M059J (cell line): ENCODE data around the gene ZFP3. TPM values are rescaled to one million over a fixed set of nuclear protein-coding genes. Genes with fewer than 3 reads are reported as not detected.
"Not testable (repeated sequence)": the region's sequence is repeated elsewhere in the genome, so short reads cannot be mapped to it uniquely, and the experiment has no call there.

ENCODE experiments used
- DNase-seq: peaks from one replicate; pipeline ENCODE4 v3.0.0-alpha.2; 2012; ENCODE audit warnings: low read depth
- total RNA-seq: library from RNA; depleted of rRNA; stranded (reverse); fragments of >200 nt; shearing (Covaris generic); gene quantifications from 2 replicates; pipeline ENCODE4 v1.2.3, GENCODE V29; 2014

Gene ZFP3
- total RNA-seq, 1 experiment from 2014 or later = 3.2 TPM

DNA sequence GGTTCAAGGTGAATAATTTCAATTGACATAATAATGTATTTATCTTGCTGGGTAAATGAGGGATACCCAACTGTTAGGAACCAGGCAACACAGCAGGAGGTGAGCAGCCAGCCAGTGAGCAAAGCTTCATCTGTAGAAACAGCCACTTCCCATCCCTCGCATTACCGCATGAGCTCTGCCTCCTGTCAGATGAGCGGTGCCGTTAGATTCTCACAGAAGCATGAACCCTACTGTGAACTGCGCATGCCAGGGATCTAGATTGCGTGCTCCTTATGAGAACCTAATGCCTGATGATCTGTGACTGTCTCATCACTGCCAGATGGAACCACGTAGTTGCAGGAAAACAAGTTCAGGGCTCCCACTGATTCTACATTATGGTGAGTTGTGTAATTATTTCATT, 46.6 kb downstream of the ZFP3 start:
- not testable (repeated sequence) for DNase-seq

DNA sequence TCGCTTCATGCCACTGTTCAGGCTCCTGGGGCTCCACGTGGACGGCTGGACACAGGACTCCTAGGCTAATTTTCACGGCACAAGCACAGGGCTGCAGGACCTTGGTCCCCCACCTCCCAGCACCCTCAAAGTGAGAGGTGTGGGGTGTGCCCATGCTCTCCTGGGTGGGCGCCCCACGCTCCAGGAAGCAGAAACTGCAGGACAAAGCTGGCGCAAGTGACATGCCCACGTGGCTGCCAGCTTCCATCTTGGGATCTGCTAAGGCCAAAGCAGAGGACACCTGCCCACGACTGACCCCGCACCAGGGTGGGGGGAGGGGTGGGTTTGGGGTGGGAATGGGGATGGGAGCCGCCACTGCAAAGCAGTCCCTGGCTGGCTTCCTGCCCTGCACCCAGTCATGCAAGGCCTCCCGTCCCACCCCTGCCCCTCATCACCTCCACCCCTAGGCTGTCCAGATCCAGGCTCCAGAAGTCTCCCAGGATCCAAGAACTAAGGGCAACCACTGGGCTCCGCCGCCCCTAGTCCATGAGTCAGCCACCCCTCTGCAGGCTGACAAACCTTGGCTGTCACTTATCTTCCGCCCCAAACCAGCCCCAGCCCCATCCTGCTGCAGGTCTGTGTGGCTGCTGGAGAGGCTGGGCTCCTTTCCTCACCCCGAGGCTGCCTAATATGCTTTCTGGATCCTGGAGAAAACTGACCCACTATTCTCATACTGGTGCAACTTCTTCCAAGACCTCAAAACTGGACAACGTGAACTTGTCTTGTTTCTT, 48.6 kb downstream of the ZFP3 start:
- no peak for DNase-seq

DNA sequence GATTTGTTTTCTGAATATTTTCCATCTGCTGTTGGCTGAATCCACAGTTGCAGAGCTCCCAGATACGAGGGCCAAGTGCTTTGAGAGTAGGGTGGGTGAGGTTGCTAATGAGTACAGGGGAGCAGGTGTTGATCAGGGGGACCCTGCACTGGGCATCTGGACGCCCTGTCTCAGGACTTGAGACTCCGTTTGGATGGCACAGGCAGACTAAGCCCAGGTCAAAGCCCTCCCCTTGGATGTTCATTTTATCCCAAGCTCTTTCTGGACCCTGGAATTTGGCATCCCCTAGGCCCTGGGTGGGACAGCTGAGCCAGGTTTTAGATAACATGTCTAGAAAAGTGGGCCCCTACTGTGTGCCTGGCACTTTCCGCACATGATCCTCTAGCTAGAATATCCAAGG, 49.6 kb downstream of the ZFP3 start:
- DNase-seq = no peak

GRCh38 chr17:5128387-5128786, 50.1 kb downstream of the ZFP3 start:
- DNase-seq = not testable (repeated sequence)

GRCh38 chr17:5128905-5129535, 50.8 kb downstream of the ZFP3 start:
- no peak for DNase-seq

DNA sequence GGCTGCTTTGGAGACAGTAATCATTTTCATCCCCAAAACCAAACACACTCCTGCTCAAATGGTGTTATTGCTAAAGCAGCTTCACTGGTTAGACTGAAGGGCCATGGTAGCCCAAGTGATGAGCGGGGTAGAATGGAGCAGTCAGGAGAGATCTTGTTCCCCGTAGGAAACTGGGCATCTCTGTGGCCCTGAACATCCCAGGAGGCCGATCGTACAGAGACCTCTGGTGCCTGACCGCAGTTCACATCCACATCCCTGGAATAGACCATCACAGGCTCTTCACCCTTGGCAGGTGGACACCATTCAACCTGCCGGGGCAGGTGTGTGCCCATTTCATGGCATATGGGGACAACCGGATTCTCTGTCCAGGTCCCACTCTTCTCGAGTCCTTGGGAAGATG, 51.5 kb downstream of the ZFP3 start:
- DNase-seq = not testable (repeated sequence)

DNA sequence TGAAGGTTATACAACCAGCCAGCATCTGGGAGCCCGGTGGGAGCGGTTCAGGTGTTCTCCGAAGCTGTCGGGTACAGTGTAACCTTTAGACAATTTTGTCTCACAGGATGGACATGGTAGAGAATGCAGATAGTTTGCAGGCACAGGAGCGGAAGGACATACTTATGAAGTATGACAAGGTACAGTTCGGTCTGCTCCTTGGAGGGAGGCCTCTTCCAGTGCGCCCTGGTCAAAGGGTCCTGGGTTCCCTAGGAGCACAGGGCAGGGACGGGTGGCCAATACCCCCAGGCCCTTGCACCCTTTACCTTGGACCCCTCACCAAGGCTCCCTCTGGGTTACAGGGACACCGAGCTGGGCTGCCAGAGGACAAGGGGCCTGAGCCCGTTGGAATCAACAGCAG, 52.0 kb downstream of the ZFP3 start:
- not testable (repeated sequence) for DNase-seq

DNA sequence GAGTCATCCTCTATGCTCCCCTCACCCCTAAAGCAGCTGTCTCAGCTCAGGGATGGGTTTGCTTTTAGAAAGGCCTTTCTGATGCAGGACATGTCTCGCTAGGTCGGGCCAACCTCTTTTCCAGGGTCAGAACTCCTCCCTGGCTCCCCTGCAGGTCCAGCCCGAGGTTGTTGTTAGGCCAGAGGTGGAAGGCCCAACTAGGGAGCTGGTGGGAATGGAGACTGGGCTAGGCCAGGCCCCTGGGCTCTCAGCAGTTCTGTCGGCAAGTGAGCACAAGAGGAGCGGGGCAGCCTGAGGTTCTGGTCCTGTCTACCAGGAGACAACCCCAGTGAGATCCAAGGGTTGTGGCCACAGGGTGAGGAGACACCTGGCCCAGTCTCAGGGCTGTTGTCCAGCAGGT, 52.4 kb downstream of the ZFP3 start:
- DNase-seq = not testable (repeated sequence)

DNA sequence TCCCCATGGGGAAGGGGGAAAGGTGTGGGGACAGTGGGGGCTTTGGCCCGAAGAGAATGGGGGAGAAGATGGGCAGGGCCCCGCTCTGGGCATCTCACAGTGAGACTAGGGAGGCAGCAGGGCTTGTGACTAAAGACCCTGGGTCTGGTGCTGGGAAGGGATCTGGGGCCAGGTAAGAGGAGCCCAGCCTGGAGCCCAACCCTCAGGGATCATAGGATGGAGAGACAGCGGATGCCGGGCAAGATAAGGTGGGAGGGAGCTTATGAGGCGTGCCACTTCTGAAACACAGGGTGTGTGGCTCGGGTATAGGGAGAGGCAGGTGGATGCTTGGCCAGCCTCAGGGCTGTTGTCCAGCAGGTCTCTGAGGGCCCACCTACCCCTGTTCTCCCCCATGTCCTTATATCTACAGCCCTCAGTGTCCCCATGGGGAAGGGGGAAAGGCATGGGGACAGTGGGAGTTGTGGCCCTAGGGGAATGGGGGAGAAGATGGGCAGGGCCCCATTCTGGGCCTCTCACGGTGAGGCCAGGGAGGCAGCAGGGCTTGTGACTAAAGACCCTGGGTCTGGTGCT, 53.0 kb downstream of the ZFP3 start:
- no peak for DNase-seq

GRCh38 chr17:5131799-5132502, 53.7 kb downstream of the ZFP3 start:
- DNase-seq = not testable (repeated sequence)

GRCh38 chr17:5132503-5133225, 54.4 kb downstream of the ZFP3 start:
- DNase-seq = not testable (repeated sequence)

GRCh38 chr17:5133311-5133710, 55.0 kb downstream of the ZFP3 start:
- DNase-seq = no peak

- DNase-seq = not testable (repeated sequence)
Observed at GRCh38 chr17:5133961-5134360, 55.7 kb downstream of the ZFP3 start.

GRCh38 chr17:5134571-5134970, 56.3 kb downstream of the ZFP3 start:
- DNase-seq = not testable (repeated sequence)

GRCh38 chr17:5135131-5135712, 57.0 kb downstream of the ZFP3 start:
- not testable (repeated sequence) for DNase-seq

- no peak for DNase-seq
Observed at GRCh38 chr17:5135726-5136579, 57.7 kb downstream of the ZFP3 start.

- DNase-seq = not testable (repeated sequence)
Observed at GRCh38 chr17:5136580-5137412, 58.5 kb downstream of the ZFP3 start.

DNA sequence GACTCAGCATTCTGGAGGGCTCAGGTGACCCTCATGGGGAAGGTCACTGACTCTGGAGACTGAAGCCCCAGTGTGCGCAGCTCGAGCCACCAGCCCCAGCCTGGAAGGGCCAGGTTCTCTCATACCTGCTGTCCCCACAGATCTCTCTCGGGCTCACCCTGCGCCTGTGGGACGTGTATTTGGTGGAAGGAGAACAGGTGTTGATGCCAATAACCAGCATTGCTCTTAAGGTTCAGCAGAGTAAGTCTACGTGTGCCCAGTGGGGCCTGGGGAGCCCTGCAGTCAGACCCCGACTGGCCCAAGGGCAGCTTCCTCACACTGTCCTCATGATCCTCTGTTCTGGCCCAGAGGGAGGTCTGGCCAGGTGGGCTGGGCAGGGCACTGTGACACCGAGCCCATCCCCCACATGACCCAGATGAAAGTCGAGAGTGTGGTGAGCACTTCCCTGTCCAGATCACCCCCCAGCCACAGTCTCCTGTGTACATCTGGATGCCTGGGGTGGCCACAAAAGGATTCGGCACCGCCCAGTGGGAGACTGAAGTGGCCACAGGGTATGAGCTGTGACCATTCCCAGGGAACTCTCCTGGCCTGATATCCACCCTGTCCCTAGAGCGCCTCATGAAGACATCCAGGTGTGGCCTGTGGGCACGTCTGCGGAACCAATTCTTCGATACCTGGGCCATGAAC, 59.4 kb downstream of the ZFP3 start:
- DNase-seq = not testable (repeated sequence)

- DNase-seq = not testable (repeated sequence)
Observed at GRCh38 chr17:5138198-5138544, 59.9 kb downstream of the ZFP3 start.
